Measurements from ENCODE around the gene ACAP2. TPM values are rescaled to one million over a fixed set of nuclear protein-coding genes. Genes with fewer than 3 reads are reported as not detected.

The ACAP2 gene
- total and polyA plus RNA-seq, 3 donors from 2014 or later, result 31.6 to 78.2 (median 72.3) TPM

GRCh38 chr3:195268576-195269309 lies 174.1 kb downstream of the ACAP2 start:
- WGBS, 2 donors, result 89 to 90% methylated on average over 11 of the region's 11 CpGs
- intact Hi-C loops (cut with DNase I; ENCODE audit: low total_unique reads), result no loop called here
- Histone ChIP-seq H3K4me1 (peaks cover 20% of the 10 kb centered on the region), H3K27me3 (no peaks in the 10 kb centered on the region), H3K36me3 (ENCODE audit: low read depth, missing control alignments) (no peaks in the 10 kb centered on the region), H3K4me3 (no peak overlapping the region), H3K27ac (no peak overlapping the region), H3K9me3 (no peaks in the 10 kb centered on the region)
- TF ChIP-seq, protein P1, sequence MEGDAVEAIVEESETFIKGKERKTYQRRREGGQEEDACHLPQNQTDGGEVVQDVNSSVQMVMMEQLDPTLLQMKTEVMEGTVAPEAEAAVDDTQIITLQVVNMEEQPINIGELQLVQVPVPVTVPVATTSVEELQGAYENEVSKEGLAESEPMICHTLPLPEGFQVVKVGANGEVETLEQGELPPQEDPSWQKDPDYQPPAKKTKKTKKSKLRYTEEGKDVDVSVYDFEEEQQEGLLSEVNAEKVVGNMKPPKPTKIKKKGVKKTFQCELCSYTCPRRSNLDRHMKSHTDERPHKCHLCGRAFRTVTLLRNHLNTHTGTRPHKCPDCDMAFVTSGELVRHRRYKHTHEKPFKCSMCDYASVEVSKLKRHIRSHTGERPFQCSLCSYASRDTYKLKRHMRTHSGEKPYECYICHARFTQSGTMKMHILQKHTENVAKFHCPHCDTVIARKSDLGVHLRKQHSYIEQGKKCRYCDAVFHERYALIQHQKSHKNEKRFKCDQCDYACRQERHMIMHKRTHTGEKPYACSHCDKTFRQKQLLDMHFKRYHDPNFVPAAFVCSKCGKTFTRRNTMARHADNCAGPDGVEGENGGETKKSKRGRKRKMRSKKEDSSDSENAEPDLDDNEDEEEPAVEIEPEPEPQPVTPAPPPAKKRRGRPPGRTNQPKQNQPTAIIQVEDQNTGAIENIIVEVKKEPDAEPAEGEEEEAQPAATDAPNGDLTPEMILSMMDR (IDR thresholded peaks at IDR 0.05), result no peak
- TF ChIP-seq POLR2A (IDR thresholded peaks at IDR 0.05), result no peak
- DNase-seq, result no peak

- TF ChIP-seq, protein P1 (IDR thresholded peaks at IDR 0.05), result no peak
- no peak for TF ChIP-seq POLR2A (IDR thresholded peaks at IDR 0.05)
- Histone ChIP-seq H3K27me3 (no peaks in the 10 kb centered on the region), H3K4me3 (no peak overlapping the region), H3K9me3 (no peaks in the 10 kb centered on the region), H3K27ac (no peak overlapping the region), H3K4me1 (peaks cover 16% of the 10 kb centered on the region), H3K36me3 (ENCODE audit: low read depth, missing control alignments) (no peaks in the 10 kb centered on the region)
- intact Hi-C loops (cut with DNase I; ENCODE audit: low total_unique reads), result no loop called here
- WGBS, 2 donors, result 85 to 87% methylated on average over 3 of the region's 3 CpGs
- no peak for DNase-seq
Measured at GRCh38 chr3:195267096-195267495, 175.7 kb downstream of the ACAP2 start.

DNA sequence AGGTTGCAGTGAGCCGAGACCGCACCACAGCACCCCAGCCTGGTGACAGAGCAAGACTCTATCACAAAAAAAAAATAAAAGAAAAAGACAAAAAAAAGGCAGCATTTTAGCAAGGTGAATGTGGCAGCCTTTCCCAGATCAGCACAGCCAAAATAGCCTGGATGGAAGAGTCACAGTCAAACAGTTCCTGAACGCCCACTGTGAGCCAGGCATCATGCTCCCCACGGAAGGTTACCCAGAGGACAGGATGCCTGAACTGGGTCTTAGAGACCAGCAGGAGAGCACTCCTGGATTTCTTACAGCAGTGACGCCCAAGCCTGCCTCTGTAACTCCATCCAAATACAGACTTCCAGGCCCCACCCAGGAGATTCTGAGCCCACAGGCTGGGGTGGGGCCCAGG lies 176.4 kb downstream of the ACAP2 start:
- DNase-seq, result no peak
- Histone ChIP-seq H3K4me1 (peaks cover 11% of the 10 kb centered on the region), H3K36me3 (ENCODE audit: low read depth, missing control alignments) (no peaks in the 10 kb centered on the region), H3K9me3 (no peaks in the 10 kb centered on the region), H3K4me3 (no peak overlapping the region), H3K27me3 (no peaks in the 10 kb centered on the region), H3K27ac (no peak overlapping the region)
- intact Hi-C loops (cut with DNase I; ENCODE audit: low total_unique reads), result no loop called here
- TF ChIP-seq, protein P1 (IDR thresholded peaks at IDR 0.05), result no peak
- TF ChIP-seq POLR2A (IDR thresholded peaks at IDR 0.05), result no peak
- WGBS, 2 donors, result 87 to 91% methylated on average over 5 of the region's 5 CpGs

GRCh38 chr3:195265363-195265976 lies 177.3 kb downstream of the ACAP2 start:
- H3K27me3 ChIP-seq, result no peaks in the 10 kb centered on the region
- H3K4me1 ChIP-seq, result peaks cover 11% of the 10 kb centered on the region
- no peaks in the 10 kb centered on the region for H3K9me3 ChIP-seq
- TF ChIP-seq, protein P1 (IDR thresholded peaks at IDR 0.05), result no peak
- TF ChIP-seq POLR2A (IDR thresholded peaks at IDR 0.05), result no peak
- DNase-seq, result no peak
- no peaks in the 10 kb centered on the region for H3K36me3 ChIP-seq (ENCODE audit: low read depth, missing control alignments)
- intact Hi-C loops (cut with DNase I; ENCODE audit: low total_unique reads), result no loop called here
- no peak overlapping the region for H3K4me3 ChIP-seq
- WGBS, 2 donors, result 93 to 96% methylated on average over 11 to 13 of the region's 13 CpGs
- H3K27ac ChIP-seq, result no peak overlapping the region

All from testis (tissue), 3 donors.